HFF-Myc (cell line): ENCODE measurements around the gene ARAP1.

Experiments
- DNase-seq: peaks from one replicate; pipeline ENCODE4 v3.0.0-alpha.2; 2011; ENCODE audit warnings: low read depth; ENCODE audit errors: extremely low read depth
- H3K4me3 ChIP-seq: replicated peaks from 2 replicates; pipeline ENCODE4 v1.5.1; 2011; ENCODE audit warnings: low read depth, mild to moderate bottlenecking, control low read depth, low read length
- CTCF ChIP-seq: IDR thresholded peaks from 2 replicates; pipeline ENCODE4 v1.5.1; 2012; ENCODE audit warnings: mild to moderate bottlenecking, low read depth, low read length, control low read depth; ENCODE audit errors: missing control alignments

ARAP1 gene

GRCh38 chr11:72745925-72746550 lies 6.2 kb downstream of the ARAP1 start:
- no peak overlapping the region for H3K4me3 ChIP-seq
- no peak for TF ChIP-seq CTCF
- DNase-seq, result no peak

GRCh38 chr11:72745511-72745910 lies 6.7 kb downstream of the ARAP1 start:
- no peak overlapping the region for H3K4me3 ChIP-seq
- no peak for DNase-seq
- no peak for TF ChIP-seq CTCF

- TF ChIP-seq CTCF, result no peak
- no peak for DNase-seq
- no peak overlapping the region for H3K4me3 ChIP-seq
These were observed 7.7 kb downstream of the ARAP1 start for GRCh38 chr11:72744474-72744873.

GRCh38 chr11:72743321-72744221 lies 8.6 kb downstream of the ARAP1 start:
- DNase-seq, result no peak
- no peak for TF ChIP-seq CTCF
- H3K4me3 ChIP-seq, result no peak overlapping the region

- no peak for DNase-seq
- TF ChIP-seq CTCF, result no peak
- H3K4me3 ChIP-seq, result no peak overlapping the region
These were observed 9.5 kb downstream of the ARAP1 start for GRCh38 chr11:72742513-72743320.

- DNase-seq, result no peak
- no peak for TF ChIP-seq CTCF
- H3K4me3 ChIP-seq, result no peak overlapping the region
These were observed 10.2 kb downstream of the ARAP1 start for GRCh38 chr11:72741849-72742512.
